HG03196 (cell line): Measurements from ENCODE around the gene NPPA.

Source experiments
- ATAC-seq: cut with Tn5 transposase; IDR thresholded peaks from one replicate; pipeline ENCODE4 v1.9.1; 2021; ENCODE audit not compliant: unreplicated experiment

The NPPA gene

GRCh38 chr1:11874624-11875023 is 27.0 kb upstream of the NPPA start:
- no peak for ATAC-seq

DNA sequence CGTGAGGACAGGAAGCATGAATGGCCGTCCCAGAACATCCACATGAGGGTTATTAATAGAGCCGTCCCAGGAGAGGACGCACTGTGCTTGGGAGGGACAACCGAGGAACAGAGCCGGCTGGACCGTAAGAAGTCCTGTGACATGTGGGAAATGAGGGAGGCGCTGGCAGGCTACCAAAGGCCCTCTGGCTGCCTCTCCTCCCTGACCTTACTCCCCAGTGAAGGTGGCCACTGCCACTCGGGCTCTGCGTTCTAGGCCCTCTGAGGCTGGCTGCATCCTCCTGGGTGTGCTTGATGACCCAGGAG is 26.6 kb upstream of the NPPA start:
- no peak for ATAC-seq

GRCh38 chr1:11873395-11874257 is 26.0 kb upstream of the NPPA start:
- ATAC-seq: no peak

DNA sequence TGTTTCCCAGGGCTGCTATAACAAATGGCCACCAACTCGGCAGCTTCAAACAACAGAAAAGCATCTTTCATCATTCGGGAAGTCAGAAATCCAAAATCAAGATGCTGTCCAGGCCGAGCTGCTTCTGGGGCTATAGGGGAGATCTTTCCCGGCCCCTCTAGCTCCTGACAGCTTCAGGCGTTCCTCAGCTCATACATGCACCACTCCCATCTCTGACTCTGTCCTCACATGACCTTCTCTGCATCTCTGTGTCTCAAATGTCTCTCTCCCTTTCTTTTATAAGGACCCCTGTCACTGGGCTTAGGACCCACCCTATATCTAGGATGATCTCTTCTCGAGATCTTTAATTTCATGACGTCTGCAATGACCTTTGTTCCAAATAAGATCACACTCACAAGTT is 25.0 kb upstream of the NPPA start:
- no peak for ATAC-seq

GRCh38 chr1:11869650-11870207 is 22.1 kb upstream of the NPPA start:
- no peak for ATAC-seq

DNA sequence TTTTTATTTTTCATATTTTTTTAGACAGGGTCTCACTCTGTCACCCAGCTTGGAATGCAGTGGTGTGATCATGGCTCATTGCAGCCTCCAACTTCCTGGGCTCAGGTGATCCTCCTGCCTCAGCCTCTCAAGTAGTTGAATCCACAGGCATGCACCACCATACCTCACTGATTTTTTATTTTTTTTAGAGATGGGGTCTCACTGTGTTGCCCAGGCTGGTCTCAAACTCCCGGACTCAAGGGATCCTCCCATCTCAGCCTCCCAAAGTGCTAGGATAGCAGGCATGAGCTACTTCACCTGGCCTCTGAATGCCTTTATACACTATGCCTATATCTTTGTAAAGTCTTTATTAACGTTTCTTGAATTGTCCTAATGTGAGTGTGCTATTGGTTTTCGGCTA is 21.5 kb upstream of the NPPA start:
- ATAC-seq: no peak

DNA sequence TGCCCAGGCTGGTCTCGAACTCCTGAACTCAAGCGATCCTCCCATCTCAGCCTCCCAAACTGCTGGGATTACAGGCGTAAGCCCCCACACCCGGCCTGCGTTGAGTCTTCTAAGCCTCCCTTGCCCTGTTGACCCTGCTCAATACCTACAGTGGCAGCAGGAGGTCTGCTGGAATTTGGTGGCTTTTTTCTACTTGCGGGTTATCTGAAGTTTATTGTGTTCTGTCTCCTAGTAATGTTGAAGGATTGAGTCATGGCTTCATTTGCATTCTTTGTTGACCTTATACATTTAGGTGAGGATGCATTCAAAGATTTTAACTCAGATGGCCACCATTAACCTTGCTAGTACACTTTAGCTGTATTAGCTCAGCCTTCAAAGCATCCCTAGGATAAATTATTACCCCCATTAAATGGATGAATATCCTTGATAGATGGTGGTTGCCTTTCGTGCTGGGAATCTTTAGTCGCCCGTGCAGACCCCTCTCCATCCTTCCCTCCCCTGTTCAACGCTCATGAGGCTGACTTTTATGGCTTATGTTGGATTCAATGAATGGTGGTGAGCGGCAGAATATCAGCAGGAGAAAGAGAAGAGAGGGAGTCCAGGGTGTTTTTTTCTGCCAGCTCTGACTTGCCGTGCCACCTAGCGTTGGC is 20.9 kb upstream of the NPPA start:
- no peak for ATAC-seq

DNA sequence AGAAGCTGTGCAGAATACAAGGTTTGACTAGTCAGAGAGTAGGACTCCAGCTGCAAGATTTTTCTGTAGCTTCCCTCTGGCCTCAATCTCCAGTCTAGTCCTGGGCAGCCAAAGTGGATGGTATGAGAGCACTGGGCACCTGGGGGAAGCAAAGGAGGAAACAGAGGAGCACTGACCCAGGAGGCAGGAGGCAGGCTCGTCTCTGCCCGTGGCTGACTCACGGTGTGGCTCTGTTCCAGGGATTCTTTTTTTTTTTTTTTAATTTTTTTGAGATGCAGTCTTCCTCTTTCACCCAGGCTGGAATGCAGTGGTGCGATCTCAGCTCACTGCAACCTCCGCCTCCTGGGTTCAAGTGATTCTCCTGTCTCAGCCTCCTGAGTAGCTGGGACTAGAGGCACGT is 15.3 kb upstream of the NPPA start:
- ATAC-seq: no peak

DNA sequence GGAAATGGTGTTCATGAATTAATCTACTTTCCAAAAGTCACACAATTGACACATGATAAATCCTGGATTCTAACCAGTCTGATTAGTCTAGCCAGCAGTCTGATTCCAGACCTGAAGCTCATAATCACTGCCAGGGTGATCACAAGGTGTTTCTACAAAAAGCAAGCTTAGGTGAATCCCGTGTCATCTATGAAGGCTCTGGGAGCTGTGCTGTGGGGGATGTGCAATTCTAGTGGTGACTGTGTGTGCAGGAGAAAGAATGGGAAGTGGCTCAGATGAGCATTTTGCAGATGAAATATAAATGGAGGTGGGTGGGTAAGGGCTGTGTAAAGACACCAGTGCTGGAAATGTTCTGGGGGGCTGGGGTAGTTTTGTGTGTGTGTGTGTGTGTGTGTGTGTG is 13.0 kb upstream of the NPPA start:
- ATAC-seq: no peak

DNA sequence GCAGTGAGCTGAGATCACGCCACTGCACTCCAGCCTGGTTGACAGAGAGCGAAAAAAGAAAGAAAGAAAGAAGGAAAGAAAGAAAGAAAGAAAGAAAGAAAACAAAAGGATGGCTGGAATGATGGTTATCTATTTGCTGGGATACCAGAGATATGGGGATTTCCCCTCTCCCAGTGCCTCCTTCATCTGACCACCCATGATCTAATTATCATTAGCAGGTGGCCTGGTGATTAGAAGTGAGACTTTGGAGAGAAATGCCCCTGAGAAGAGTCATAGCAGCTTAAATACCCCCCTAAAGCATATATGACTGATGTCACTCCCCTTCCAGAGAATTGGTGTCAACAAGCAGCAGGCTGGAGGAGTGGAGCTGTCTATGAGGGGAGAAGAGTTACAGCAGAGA is 12.5 kb upstream of the NPPA start:
- ATAC-seq: no peak

DNA sequence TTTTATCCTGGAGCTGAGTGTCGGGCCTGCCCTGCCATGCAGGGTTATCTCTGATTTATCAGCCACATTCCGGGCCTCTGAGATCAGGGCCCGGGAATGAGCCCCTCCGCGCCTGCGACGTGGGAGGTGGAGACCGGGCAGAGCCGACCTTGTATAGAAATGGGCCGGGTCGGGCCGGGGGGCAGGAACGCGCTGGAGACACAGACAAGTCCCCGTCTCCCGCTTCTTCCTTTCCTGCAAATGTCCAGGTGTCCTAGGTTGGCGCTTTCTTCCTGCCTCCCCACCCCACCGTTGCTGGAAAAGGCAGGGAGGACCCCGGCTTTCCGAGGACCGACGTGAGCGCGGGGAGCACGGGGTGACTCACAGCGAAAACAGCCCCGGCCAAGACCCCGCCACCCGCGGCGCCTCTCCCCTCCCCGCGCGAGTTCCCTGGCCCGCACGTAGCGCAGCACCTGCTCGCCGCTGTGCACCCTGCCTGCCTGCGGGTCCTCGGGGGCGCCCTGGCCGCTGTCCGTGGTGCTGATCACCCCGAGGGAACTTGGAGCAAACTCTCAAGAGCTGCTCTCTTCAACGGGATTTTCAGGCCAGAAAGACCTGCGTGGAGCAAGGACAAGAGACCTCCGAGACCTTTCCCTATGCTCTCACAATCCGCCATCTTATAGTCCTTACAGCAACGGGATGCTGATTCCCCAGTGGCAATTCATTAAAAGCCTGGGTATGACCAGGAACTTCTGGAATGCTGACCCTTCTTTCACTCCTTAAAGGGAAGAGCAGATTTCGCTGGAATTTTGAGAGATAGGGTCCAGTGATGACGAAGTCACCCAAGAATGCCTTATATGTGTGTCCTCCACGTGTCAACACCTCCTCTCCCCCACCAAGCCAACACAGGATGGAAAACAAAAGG is 11.6 kb upstream of the NPPA start:
- ATAC-seq: no peak

DNA sequence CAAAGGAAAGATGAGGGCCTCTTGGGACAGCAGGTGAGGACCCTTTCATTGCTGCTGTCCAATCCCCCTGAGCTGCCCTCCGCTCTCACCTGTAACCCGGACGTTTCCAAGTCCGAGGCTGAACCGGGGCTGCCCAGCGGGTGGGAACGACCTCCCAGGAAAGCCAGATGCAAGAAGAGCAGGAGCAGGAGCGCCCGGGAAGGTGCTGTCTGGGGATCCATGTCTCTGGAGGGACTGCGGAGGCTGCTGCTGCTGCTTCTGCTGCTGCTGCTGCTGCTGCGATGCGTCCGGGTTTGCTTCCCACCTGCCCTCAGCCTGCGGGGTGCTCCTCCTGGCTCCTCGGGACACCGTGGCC is 11.0 kb upstream of the NPPA start, which contains the start of gene NPPB:
NPPB (minus strand) TSS at position 333 of the 355 bp plus-strand sequence; CDS start at position 221, 112 bp downstream.
- no peak for ATAC-seq

DNA sequence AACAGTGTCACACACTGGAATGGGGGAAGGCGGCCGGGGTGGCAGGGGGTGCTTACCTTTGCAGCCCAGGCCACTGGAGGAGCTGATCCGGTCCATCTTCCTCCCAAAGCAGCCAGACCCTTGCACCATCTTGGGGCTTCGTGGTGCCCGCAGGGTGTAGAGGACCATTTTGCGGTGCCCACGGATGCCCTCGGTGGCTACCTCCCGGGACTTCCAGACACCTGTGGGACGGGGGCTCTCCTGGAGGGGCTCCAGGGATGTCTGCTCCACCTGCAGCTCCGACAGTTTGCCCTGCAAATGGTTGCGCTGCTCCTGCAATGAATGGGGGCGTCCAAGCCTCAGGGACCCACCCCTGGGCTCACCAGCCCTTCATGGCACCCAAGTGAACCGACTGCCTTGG is 10.6 kb upstream of the NPPA start:
- no peak for ATAC-seq

DNA sequence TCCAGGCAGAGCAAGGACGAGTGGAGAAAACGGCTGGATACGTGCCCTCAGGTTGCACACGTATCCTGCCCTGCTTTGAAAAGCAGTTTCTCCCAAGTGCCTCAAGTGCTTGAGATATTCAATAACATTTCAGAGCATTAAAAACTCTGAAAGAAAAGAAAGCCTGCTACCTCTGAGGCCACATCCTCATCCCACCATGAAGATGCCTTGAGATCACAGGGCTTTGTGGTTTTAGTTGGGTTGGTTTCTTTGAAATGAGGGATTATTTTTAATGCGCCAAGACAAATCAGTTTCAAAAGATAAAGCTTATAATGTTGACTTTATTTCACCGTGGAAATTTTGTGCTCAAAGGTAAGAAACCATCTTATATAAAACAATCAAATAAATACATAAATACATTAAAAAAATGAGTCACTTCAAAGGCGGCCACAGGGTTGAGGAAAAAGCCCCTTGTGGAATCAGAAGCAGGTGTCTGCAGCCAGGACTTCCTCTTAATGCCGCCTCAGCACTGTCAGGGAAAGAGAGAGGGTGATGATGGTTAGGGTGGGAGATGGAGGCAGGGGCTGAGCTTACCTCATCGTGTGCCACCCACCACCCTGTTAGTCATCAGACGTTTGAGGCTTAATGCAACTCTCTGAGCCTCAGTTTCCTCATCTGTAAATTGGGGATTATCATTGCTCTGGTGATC is 9.7 kb upstream of the NPPA start:
- no peak for ATAC-seq

GRCh38 chr1:11856698-11857097 is 9.1 kb upstream of the NPPA start:
- no peak for ATAC-seq

GRCh38 chr1:11855430-11855829 is 7.8 kb upstream of the NPPA start:
- no peak for ATAC-seq

GRCh38 chr1:11854519-11854918 is 6.9 kb upstream of the NPPA start:
- no peak for ATAC-seq

DNA sequence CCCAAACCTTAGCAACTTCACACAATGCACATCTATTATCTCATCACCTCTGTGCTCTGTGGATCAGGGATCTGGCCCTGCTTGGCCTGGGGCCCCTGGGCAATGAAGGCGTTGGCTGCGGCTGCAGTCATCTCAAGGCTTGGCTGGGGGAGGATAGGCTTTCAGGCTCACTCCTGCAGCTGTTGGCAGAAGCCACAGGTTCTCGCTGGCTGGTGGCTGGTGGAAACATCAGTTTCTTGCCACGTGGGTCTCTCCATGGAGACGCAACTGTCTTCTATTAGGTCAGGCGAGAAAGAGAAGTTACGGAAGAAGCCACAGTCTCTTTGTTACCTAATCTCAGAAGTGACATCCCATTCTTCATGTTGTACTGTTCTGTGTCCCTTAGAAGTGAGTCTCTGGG is 3.6 kb upstream of the NPPA start:
- no peak for ATAC-seq

- ATAC-seq: no peak
These were observed 2.6 kb upstream of the NPPA start for GRCh38 chr1:11850156-11850555.

- ATAC-seq: no peak
These were observed 754 bp upstream of the NPPA start for GRCh38 chr1:11848373-11848700.
